HepG2 (cell line): ENCODE data around the gene PSMB3. TPM values are rescaled to one million over a fixed set of nuclear protein-coding genes. Genes with fewer than 3 reads are reported as not detected.

Source experiments
- NCOA5 ChIP-seq: sonication (generic); formaldehyde crosslinking; IDR thresholded peaks from 2 replicates; pipeline ENCODE4 v1.4.0; 2020; ENCODE audit warnings: missing genetic modification reagents
- PLRG1 ChIP-seq: fragments of 450-650 bp; conservative IDR thresholded peaks from 2 replicates; pipeline ENCODE4 v1.6.1; 2016
- SMC3 ChIP-seq: IDR thresholded peaks from 2 replicates; pipeline ENCODE4 v1.6.1; 2011; ENCODE audit warnings: low read length, improper control_type of control experiment
- SOX13 ChIP-seq, 3 experiments: fragments of 450-650 bp in 1 of 3; sonication (generic) in 1 of 3; formaldehyde crosslinking in 1 of 3; IDR thresholded peaks in 2 of 3; conservative IDR thresholded peaks in 1 of 3; 2 replicates each; pipeline versions ENCODE4 v1.5.0 to v1.6.1; 2016 to 2020; ENCODE audit warnings: antibody characterized with exemption in 1 of 3, mild to moderate bottlenecking in 1 of 3, missing compliant biosample characterization in 1 of 3, missing genetic modification reagents in 1 of 3, moderate library complexity in 1 of 3
- TBP ChIP-seq: sonication (generic); formaldehyde crosslinking; IDR thresholded peaks from 2 replicates; pipeline ENCODE4 v1.5.0; 2020; ENCODE audit warnings: missing genetic modification reagents
- YEATS2 ChIP-seq: sonication (generic); formaldehyde crosslinking; IDR thresholded peaks from 2 replicates; pipeline ENCODE4 v1.4.0; 2020; ENCODE audit warnings: missing genetic modification reagents, borderline replicate concordance
- ZNF138 ChIP-seq: sonication (generic); formaldehyde crosslinking; IDR thresholded peaks from 2 replicates; pipeline ENCODE4 v1.5.0; 2020; ENCODE audit warnings: mild to moderate bottlenecking, low read depth, missing genetic modification reagents
- ZNF34 ChIP-seq: sonication (generic); formaldehyde crosslinking; IDR thresholded peaks from 2 replicates; pipeline ENCODE4 v1.4.0; 2020; ENCODE audit warnings: mild to moderate bottlenecking, missing genetic modification reagents, borderline replicate concordance
- ZNF850 ChIP-seq: sonication (generic); formaldehyde crosslinking; conservative IDR thresholded peaks from 2 replicates; pipeline ENCODE4 v1.9.0; 2021; ENCODE audit warnings: mild to moderate bottlenecking, missing genetic modification reagents
- polyA plus RNA-seq, 8 experiments: library from polyadenylated mRNA; depleted of rRNA in 3 of 8; stranded (reverse) in 7 of 8; unstranded in 1 of 8; fragments of >200 nt; fragmentation: Illumina TruSeq in 4 of 8; extraction: Trizol in 4 of 8; gene quantifications; 2 replicates each; pipeline versions ENCODE4 v1.2.1 to v1.2.3, GENCODE V29; 2011 to 2016; ENCODE audit warnings: low read depth in 4 of 8, missing spikeins in 1 of 8, mixed read lengths in 1 of 8; ENCODE audit not compliant: insufficient read depth in 1 of 8
- total RNA-seq, 5 experiments: library from RNA; depleted of rRNA; stranded (reverse); fragments of >200 nt; fragmentation: Illumina TruSeq; extraction: Trizol; gene quantifications; 2 replicates each; pipeline ENCODE4 v1.2.3, GENCODE V29; 2016; ENCODE audit warnings: low read depth in 1 of 5
- TF ChIP-seq, protein P1 (sequence below): sonication (generic); formaldehyde crosslinking; IDR thresholded peaks from 2 replicates; pipeline ENCODE4 v1.5.1; 2020; ENCODE audit warnings: mild to moderate bottlenecking, missing genetic modification reagents, borderline replicate concordance
- TF ChIP-seq, protein P2 (sequence below): sonication (generic); formaldehyde crosslinking; IDR thresholded peaks from 2 replicates; pipeline ENCODE4 v1.4.0; 2020; ENCODE audit warnings: mild to moderate bottlenecking, missing genetic modification reagents
- TF ChIP-seq, protein P3 (sequence below): sonication (generic); formaldehyde crosslinking; IDR thresholded peaks from 2 replicates; pipeline ENCODE4 v1.9.0; 2021; ENCODE audit warnings: mild to moderate bottlenecking, missing genetic modification reagents
- TF ChIP-seq, protein P4 (sequence below): IDR thresholded peaks from 2 replicates; pipeline ENCODE4 v1.6.1; 2016; ENCODE audit warnings: mild to moderate bottlenecking, missing biosample characterization, missing genetic modification reagents

Gene PSMB3
- total and polyA plus RNA-seq, 2 of the 13 experiments (the other 11 are each of a cell fraction or from before 2014, with no cell fraction given), result 366 to 517 TPM

DNA sequence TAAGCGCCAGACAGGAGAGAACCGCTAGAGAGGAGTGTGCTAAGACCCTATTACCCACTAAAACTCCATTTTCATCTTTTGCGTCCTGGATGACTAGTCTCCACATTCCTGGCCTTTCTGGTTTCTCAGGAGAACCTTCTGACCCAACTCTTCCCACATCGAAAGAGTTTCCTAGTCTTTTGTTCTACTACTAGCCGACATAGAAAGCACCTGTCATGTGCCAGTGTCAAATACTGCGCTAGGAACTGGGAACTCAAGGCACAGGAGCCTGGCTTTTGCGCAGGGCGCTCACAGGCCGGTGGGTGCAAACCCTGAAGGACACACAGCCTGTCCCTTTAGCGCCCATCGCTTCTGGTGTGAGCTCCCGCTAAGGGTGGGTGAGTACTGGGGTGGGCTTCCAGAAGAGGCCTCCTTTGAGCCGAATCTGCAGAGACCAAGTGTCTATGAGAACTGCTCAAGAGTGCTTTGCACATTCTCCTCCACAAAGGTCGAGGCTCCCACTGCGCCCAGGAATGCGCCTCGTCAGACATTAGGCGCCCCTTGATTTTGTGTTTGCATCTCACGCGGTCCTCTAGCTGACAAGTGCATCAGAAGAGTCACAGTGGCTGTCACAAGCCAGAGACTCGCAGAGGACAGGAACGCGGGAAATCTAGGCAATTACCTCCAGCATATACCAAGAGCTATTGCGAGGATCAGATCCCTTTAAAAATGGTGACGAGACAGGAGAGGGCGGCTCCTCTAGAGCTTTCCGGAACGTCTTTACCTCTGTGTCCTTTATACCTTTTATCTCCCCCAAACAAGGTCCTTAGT is 2.0 kb upstream of the PSMB3 start (continued):
- TF ChIP-seq, protein P1, sequence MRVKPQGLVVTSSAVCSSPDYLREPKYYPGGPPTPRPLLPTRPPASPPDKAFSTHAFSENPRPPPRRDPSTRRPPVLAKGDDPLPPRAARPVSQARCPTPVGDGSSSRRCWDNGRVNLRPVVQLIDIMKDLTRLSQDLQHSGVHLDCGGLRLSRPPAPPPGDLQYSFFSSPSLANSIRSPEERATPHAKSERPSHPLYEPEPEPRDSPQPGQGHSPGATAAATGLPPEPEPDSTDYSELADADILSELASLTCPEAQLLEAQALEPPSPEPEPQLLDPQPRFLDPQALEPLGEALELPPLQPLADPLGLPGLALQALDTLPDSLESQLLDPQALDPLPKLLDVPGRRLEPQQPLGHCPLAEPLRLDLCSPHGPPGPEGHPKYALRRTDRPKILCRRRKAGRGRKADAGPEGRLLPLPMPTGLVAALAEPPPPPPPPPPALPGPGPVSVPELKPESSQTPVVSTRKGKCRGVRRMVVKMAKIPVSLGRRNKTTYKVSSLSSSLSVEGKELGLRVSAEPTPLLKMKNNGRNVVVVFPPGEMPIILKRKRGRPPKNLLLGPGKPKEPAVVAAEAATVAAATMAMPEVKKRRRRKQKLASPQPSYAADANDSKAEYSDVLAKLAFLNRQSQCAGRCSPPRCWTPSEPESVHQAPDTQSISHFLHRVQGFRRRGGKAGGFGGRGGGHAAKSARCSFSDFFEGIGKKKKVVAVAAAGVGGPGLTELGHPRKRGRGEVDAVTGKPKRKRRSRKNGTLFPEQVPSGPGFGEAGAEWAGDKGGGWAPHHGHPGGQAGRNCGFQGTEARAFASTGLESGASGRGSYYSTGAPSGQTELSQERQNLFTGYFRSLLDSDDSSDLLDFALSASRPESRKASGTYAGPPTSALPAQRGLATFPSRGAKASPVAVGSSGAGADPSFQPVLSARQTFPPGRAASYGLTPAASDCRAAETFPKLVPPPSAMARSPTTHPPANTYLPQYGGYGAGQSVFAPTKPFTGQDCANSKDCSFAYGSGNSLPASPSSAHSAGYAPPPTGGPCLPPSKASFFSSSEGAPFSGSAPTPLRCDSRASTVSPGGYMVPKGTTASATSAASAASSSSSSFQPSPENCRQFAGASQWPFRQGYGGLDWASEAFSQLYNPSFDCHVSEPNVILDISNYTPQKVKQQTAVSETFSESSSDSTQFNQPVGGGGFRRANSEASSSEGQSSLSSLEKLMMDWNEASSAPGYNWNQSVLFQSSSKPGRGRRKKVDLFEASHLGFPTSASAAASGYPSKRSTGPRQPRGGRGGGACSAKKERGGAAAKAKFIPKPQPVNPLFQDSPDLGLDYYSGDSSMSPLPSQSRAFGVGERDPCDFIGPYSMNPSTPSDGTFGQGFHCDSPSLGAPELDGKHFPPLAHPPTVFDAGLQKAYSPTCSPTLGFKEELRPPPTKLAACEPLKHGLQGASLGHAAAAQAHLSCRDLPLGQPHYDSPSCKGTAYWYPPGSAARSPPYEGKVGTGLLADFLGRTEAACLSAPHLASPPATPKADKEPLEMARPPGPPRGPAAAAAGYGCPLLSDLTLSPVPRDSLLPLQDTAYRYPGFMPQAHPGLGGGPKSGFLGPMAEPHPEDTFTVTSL (CRISPR knock-in tag), result no peak
- TF ChIP-seq YEATS2 (CRISPR knock-in tag) (no peak), TBP (no peak), ZNF850 (CRISPR knock-in tag) (0 out of 2 replicates have a peak, but pooled peaks have one; percentile 2), NCOA5 (CRISPR knock-in tag) (no peak), ZNF138 (CRISPR knock-in tag) (peak; percentile 50; the same call in 1 of the 2 replicates), SMC3 (no peak), PLRG1 (no peak), SOX13 (IDR thresholded peaks at IDR 0.05) (no peak), SOX13 (CRISPR knock-in tag; conservative IDR thresholded peaks at IDR 0.05 in 1 of 2, IDR thresholded peaks at IDR 0.05 in 1 of 2) (no peak), ZNF34 (CRISPR knock-in tag) (no peak)
- TF ChIP-seq, protein P2, sequence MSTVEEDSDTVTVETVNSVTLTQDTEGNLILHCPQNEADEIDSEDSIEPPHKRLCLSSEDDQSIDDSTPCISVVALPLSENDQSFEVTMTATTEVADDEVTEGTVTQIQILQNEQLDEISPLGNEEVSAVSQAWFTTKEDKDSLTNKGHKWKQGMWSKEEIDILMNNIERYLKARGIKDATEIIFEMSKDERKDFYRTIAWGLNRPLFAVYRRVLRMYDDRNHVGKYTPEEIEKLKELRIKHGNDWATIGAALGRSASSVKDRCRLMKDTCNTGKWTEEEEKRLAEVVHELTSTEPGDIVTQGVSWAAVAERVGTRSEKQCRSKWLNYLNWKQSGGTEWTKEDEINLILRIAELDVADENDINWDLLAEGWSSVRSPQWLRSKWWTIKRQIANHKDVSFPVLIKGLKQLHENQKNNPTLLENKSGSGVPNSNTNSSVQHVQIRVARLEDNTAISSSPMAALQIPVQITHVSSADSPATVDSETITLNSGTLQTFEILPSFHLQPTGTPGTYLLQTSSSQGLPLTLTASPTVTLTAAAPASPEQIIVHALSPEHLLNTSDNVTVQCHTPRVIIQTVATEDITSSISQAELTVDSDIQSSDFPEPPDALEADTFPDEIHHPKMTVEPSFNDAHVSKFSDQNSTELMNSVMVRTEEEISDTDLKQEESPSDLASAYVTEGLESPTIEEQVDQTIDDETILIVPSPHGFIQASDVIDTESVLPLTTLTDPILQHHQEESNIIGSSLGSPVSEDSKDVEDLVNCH (CRISPR knock-in tag), result no peak
- TF ChIP-seq, protein P3, sequence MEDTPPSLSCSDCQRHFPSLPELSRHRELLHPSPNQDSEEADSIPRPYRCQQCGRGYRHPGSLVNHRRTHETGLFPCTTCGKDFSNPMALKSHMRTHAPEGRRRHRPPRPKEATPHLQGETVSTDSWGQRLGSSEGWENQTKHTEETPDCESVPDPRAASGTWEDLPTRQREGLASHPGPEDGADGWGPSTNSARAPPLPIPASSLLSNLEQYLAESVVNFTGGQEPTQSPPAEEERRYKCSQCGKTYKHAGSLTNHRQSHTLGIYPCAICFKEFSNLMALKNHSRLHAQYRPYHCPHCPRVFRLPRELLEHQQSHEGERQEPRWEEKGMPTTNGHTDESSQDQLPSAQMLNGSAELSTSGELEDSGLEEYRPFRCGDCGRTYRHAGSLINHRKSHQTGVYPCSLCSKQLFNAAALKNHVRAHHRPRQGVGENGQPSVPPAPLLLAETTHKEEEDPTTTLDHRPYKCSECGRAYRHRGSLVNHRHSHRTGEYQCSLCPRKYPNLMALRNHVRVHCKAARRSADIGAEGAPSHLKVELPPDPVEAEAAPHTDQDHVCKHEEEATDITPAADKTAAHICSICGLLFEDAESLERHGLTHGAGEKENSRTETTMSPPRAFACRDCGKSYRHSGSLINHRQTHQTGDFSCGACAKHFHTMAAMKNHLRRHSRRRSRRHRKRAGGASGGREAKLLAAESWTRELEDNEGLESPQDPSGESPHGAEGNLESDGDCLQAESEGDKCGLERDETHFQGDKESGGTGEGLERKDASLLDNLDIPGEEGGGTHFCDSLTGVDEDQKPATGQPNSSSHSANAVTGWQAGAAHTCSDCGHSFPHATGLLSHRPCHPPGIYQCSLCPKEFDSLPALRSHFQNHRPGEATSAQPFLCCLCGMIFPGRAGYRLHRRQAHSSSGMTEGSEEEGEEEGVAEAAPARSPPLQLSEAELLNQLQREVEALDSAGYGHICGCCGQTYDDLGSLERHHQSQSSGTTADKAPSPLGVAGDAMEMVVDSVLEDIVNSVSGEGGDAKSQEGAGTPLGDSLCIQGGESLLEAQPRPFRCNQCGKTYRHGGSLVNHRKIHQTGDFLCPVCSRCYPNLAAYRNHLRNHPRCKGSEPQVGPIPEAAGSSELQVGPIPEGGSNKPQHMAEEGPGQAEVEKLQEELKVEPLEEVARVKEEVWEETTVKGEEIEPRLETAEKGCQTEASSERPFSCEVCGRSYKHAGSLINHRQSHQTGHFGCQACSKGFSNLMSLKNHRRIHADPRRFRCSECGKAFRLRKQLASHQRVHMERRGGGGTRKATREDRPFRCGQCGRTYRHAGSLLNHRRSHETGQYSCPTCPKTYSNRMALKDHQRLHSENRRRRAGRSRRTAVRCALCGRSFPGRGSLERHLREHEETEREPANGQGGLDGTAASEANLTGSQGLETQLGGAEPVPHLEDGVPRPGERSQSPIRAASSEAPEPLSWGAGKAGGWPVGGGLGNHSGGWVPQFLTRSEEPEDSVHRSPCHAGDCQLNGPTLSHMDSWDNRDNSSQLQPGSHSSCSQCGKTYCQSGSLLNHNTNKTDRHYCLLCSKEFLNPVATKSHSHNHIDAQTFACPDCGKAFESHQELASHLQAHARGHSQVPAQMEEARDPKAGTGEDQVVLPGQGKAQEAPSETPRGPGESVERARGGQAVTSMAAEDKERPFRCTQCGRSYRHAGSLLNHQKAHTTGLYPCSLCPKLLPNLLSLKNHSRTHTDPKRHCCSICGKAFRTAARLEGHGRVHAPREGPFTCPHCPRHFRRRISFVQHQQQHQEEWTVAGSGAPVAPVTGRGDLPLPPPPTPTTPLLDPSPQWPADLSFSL, result no peak
- TF ChIP-seq, protein P4, sequence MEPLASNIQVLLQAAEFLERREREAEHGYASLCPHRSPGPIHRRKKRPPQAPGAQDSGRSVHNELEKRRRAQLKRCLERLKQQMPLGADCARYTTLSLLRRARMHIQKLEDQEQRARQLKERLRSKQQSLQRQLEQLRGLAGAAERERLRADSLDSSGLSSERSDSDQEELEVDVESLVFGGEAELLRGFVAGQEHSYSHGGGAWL (CRISPR knock-in tag), result peak; percentile 56; the same call in 1 of the 2 replicates
